Neural crest cell (in vitro differentiated cells): ENCODE measurements around the gene CDKAL1. TPM values are rescaled to one million over a fixed set of nuclear protein-coding genes. Genes with fewer than 3 reads are reported as not detected.

ENCODE experiments used
- DNase-seq: peaks from one replicate; pipeline ENCODE4 v3.0.0; 2021; ENCODE audit warnings: low read depth, mixed read lengths, low spot score
- H3K27ac Mint-ChIP-seq: one replicate; pipeline ENCODE4 v1.8.0; 2021; ENCODE audit warnings: mild to moderate bottlenecking, mixed read lengths; ENCODE audit not compliant: unreplicated experiment
- H3K27me3 Mint-ChIP-seq: 2 replicates; pipeline ENCODE4 v1.8.0; 2021; ENCODE audit warnings: low read depth, mild to moderate bottlenecking, mixed read lengths
- H3K36me3 Mint-ChIP-seq: 2 replicates; pipeline ENCODE4 v1.8.0; 2021; ENCODE audit warnings: low read depth, mild to moderate bottlenecking, mixed read lengths
- H3K4me1 Mint-ChIP-seq: 2 replicates; pipeline ENCODE4 v1.8.0; 2021; ENCODE audit warnings: mixed read lengths
- H3K4me3 Mint-ChIP-seq: one replicate; pipeline ENCODE4 v1.8.0; 2021; ENCODE audit warnings: mild to moderate bottlenecking, mixed read lengths
- H3K9me3 Mint-ChIP-seq: 2 replicates; pipeline ENCODE4 v1.8.0; 2021; ENCODE audit warnings: mixed read lengths
- total RNA-seq: library from RNA; stranded (reverse); gene quantifications from 2 replicates; pipeline ENCODE4 v1.2.1, GENCODE V29; 2021
- TF ChIP-seq, protein P1 (sequence below): fragments of 200-600 bp; sonication (generic); conservative IDR thresholded peaks from 2 replicates; pipeline ENCODE4 v1.5.0; 2021; ENCODE audit warnings: antibody characterized with exemption, mild to moderate bottlenecking

CDKAL1 gene
- total RNA-seq, 1 donor from 2014 or later = 25.4 TPM

DNA sequence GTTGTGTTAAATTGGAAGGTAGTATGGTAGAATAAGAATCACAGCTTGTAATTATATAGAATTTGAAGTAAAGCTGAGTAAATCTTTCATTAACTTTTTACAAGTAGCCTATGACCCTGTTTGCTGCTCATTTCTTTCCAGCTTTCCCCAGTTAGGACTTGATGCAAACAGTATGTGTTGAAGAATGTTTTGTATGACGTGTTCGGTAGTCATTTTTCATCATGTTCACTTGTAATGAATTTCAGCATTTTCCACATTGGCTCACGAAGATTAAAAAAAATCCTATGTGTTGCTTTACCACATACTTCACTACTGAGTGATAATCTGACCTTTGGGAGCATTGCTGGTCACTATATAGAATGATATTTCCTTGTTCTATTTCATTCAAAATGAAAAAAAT is 162.4 kb downstream of the CDKAL1 start:
- Mint-ChIP-seq H3K27ac (no peak overlapping the region), H3K27me3 (no peaks in the 10 kb centered on the region), H3K36me3 (no peaks in the 10 kb centered on the region), H3K4me1 (peaks cover under 1% of the 10 kb centered on the region), H3K4me3 (no peak overlapping the region), H3K9me3 (no peaks in the 10 kb centered on the region)
- TF ChIP-seq, protein P1, sequence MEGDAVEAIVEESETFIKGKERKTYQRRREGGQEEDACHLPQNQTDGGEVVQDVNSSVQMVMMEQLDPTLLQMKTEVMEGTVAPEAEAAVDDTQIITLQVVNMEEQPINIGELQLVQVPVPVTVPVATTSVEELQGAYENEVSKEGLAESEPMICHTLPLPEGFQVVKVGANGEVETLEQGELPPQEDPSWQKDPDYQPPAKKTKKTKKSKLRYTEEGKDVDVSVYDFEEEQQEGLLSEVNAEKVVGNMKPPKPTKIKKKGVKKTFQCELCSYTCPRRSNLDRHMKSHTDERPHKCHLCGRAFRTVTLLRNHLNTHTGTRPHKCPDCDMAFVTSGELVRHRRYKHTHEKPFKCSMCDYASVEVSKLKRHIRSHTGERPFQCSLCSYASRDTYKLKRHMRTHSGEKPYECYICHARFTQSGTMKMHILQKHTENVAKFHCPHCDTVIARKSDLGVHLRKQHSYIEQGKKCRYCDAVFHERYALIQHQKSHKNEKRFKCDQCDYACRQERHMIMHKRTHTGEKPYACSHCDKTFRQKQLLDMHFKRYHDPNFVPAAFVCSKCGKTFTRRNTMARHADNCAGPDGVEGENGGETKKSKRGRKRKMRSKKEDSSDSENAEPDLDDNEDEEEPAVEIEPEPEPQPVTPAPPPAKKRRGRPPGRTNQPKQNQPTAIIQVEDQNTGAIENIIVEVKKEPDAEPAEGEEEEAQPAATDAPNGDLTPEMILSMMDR = no peak
- DNase-seq = no peak

GRCh38 chr6:20698675-20699074 is 164.4 kb downstream of the CDKAL1 start:
- no peak overlapping the region for H3K27ac Mint-ChIP-seq
- H3K36me3 Mint-ChIP-seq = no peaks in the 10 kb centered on the region
- TF ChIP-seq, protein P1 = no peak
- H3K4me1 Mint-ChIP-seq = no peaks in the 10 kb centered on the region
- DNase-seq = no peak
- no peak overlapping the region for H3K4me3 Mint-ChIP-seq
- no peaks in the 10 kb centered on the region for H3K9me3 Mint-ChIP-seq
- no peaks in the 10 kb centered on the region for H3K27me3 Mint-ChIP-seq

DNA sequence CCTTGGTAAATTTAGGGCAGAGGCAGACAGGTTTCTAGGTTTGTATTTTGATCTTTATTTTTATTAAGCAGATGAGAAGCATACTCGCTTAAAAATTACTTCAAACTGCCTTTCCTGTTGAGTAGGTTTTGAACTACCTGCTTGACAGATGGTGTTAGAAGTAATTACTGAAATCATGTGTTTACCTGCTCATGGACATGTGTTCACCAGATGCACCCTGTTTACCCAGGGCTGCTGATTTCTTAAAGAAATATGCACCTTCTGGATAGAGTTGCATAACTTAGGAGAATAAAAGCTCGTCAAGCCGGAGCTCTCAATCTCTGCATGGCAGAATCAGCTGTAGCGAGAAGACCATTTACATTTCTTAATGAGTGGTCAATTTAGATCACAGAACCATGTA is 165.1 kb downstream of the CDKAL1 start:
- Mint-ChIP-seq H3K4me3 (no peak overlapping the region), H3K27me3 (no peaks in the 10 kb centered on the region), H3K36me3 (no peaks in the 10 kb centered on the region), H3K9me3 (no peaks in the 10 kb centered on the region), H3K4me1 (peaks cover 6% of the 10 kb centered on the region), H3K27ac (no peak overlapping the region)
- no peak for DNase-seq
- TF ChIP-seq, protein P1 = no peak

GRCh38 chr6:20700375-20700774 is 166.1 kb downstream of the CDKAL1 start:
- TF ChIP-seq, protein P1 = no peak
- peaks cover 6% of the 10 kb centered on the region for H3K4me1 Mint-ChIP-seq
- no peak overlapping the region for H3K27ac Mint-ChIP-seq
- no peaks in the 10 kb centered on the region for H3K36me3 Mint-ChIP-seq
- no peak overlapping the region for H3K4me3 Mint-ChIP-seq
- no peak for DNase-seq
- no peaks in the 10 kb centered on the region for H3K9me3 Mint-ChIP-seq
- H3K27me3 Mint-ChIP-seq = no peaks in the 10 kb centered on the region

- H3K9me3 Mint-ChIP-seq = no peaks in the 10 kb centered on the region
- TF ChIP-seq, protein P1 = no peak
- no peak overlapping the region for H3K4me3 Mint-ChIP-seq
- H3K36me3 Mint-ChIP-seq = no peaks in the 10 kb centered on the region
- no peak for DNase-seq
- H3K4me1 Mint-ChIP-seq = peaks cover 6% of the 10 kb centered on the region
- no peaks in the 10 kb centered on the region for H3K27me3 Mint-ChIP-seq
- no peak overlapping the region for H3K27ac Mint-ChIP-seq
Observed at GRCh38 chr6:20702366-20702765, 168.1 kb downstream of the CDKAL1 start.

GRCh38 chr6:20703049-20703448 is 168.8 kb downstream of the CDKAL1 start:
- Mint-ChIP-seq H3K36me3 (no peaks in the 10 kb centered on the region), H3K27me3 (no peaks in the 10 kb centered on the region), H3K27ac (no peak overlapping the region), H3K4me3 (no peak overlapping the region), H3K9me3 (no peaks in the 10 kb centered on the region), H3K4me1 (peaks cover 6% of the 10 kb centered on the region)
- TF ChIP-seq, protein P1 = no peak
- DNase-seq = no peak
